Measurements from ENCODE around the gene EIF4E.
"Not testable (repeated sequence)": the region's sequence is repeated elsewhere in the genome, so short reads cannot be mapped to it uniquely, and the experiment has no call there.

Gene EIF4E

DNA sequence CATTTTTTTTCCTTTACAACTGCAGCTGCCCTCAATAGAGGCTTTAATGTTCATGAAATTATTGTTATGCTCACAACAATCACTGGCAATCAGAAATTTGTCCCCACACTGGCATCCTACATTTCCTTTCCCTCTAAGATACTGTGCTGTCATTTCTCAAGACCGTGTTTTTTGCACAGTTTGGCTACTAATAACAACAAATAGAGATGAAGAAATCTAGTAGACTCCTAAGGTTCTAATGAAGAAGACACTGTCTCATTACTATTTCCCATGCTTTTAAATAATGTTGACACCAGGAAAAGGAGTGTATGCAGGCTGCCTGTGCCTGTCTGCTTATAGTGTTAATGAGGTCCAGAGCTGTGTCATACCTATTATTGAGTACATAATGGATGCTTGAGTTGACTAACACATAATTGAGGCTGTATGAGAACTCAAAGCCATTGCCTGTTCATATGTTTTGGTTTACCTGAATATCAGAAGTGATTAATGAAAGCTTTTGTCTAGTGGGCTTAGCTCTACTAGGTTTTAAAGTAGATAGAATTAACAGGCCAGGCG lies 1.5 kb upstream of the EIF4E start:
- no peak for DNase-seq (ENCODE audit: low read depth)

DNA sequence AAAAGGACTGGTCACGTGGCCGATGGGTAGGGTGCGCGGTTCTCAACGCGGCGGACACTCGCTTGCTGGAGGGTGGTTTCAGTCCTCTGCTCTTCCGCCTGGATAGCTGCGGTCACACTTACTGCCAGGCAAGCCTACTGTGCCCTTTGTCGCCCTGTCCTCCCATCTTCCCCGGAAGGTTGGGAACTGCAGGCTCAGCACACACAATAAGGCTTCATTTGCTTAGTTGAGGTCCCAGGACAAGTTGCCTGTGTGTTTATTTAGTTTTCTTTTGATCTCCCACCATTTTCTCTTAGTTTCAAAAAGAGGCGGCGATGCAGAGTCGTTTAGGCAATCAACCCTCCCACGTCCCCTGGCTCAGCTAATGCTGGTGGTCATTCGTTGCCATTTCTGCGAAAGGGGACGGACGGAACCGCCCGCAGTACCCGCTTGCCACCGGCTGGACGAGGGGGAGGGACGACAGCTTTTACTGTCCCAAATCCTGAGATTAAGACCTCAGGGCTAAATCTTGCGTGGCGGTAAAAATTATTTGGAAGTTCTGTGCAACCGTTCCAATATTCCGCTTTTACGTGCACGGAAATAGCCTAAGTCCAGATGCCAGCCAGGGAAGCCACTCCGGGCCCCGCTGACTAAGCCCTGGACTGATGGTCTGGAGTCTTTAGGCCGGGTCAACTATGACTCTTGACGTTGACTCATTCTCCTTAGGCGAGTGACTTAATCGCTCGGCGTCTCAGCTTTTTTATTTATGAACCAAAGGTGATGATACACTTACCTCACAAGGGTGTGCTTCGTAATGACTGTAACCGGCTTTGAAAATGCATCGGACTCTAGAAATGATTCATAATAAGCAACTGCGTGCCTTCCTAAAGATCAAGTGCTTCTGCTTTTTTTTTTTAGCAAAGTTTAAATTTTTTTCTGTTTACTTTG lies 671 bp upstream of the EIF4E start:
- DNase-seq (ENCODE audit: low read depth) = peak; percentile 15

- peak; percentile 43 for DNase-seq (ENCODE audit: low read depth)
These were observed 815 bp downstream of the EIF4E start for GRCh38 chr4:98928131-98928504.

DNA sequence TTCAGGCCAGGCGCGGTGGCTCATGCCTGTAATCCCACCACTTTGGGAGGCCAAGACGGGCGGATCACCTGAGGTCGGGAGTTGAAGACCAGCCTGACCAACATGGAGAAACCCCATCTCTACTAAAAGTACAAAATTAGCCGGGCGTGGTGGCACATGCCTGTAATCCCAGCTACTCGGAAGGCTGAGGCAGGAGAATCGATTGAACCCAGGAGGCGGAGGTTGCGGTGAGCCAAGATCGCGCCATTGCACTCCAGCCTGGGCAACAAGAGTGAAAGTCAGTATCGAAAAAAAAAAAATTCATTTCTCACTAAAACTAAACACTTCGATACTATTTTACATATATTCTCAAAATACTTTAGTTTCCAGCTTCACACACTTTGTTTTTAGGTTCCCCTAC lies 2.7 kb downstream of the EIF4E start:
- DNase-seq (ENCODE audit: low read depth) = not testable (repeated sequence)

GRCh38 chr4:98921292-98921691 lies 7.6 kb downstream of the EIF4E start:
- DNase-seq (ENCODE audit: low read depth) = no peak

DNA sequence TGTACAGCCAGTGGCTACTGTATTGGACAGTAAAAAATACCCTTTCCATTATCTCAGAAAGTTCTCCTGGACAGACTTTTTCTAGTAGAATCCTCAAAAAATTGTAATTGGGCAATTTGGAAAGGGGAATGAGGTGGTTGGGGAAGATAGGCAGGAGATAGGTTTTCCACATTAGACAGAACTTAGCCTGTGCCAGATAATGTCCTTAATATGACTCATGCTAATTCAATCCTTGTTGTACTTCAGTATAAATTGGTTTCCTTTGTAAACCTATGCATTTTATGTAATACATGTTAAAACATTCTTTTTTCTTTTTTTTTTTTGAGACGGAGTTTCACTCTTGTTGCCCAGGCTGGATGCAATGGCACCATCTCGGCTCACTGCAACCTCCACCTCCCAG lies 8.9 kb downstream of the EIF4E start:
- DNase-seq (ENCODE audit: low read depth) = no peak

- not testable (repeated sequence) for DNase-seq (ENCODE audit: low read depth)
These were observed 18.2 kb downstream of the EIF4E start for GRCh38 chr4:98910728-98911127.

- no peak for DNase-seq (ENCODE audit: low read depth)
These were observed 19.1 kb downstream of the EIF4E start for GRCh38 chr4:98909646-98910401.

DNA sequence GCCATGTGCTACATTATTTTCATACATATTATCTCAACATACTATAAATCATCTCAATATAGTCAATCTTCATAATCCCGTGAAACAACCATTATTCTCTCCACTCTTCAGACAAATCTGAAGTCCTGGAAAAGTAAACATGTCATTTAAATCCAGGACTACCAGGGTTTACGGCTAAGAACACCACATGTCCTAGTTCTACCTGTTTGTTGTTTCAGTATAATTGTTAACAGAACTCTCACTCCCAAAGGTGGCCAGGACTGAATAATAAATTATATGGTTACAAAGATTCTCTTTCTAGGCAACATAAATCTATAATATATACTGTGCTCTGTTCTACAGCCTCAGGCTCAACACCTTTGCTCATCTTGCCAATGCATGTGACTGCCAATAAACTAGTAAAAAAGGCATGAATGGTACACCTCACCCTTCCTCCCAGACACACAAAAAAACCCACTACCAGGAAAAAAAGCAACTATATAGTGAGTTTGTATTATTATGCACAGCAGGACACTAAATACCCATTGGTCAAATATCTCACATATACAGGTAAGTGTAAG lies 20.1 kb downstream of the EIF4E start:
- DNase-seq (ENCODE audit: low read depth) = no peak

GRCh38 chr4:98908182-98908581 lies 20.8 kb downstream of the EIF4E start:
- DNase-seq (ENCODE audit: low read depth) = no peak

GRCh38 chr4:98905839-98906238 lies 23.1 kb downstream of the EIF4E start:
- DNase-seq (ENCODE audit: low read depth) = no peak

DNA sequence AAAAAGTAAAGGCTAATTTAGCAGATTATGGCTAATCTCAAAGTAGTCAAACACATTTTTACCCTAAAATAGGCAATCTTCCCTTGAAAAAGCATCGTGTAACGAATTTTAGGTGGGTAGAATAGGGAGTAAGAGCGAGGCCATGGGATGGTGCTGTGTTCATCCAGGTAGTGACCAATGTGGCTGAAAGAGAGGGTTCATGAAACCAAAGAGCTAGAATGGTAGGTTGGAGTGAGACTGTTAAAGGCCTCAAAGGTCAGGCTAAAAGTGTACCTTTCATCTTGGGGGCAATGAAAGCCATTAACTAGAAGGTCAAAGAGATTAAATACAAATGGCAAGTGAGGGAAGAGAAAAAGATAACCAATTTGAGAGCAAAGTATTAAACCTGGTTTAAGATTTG lies 23.6 kb downstream of the EIF4E start:
- DNase-seq (ENCODE audit: low read depth) = no peak

- DNase-seq (ENCODE audit: low read depth) = no peak
These were observed 25.0 kb downstream of the EIF4E start for GRCh38 chr4:98903963-98904362.

DNA sequence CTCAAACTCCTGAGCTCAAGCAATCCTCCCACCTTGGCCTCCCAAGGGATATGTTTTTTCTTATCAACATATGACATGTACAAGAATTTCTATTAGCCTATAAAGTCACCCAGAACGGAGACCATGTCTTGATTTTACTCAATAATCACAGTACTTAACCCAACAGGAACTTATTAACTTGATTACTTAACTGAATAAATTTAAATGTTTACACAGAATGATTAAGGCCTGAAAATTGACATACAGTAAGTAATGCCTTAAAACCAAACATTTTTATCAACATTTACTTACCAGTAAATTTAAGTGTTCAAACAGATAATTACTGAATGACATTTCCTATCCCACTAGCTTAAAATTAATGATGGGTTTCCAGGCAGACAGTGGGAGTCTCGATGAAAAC lies 25.4 kb downstream of the EIF4E start:
- no peak for DNase-seq (ENCODE audit: low read depth)

DNA sequence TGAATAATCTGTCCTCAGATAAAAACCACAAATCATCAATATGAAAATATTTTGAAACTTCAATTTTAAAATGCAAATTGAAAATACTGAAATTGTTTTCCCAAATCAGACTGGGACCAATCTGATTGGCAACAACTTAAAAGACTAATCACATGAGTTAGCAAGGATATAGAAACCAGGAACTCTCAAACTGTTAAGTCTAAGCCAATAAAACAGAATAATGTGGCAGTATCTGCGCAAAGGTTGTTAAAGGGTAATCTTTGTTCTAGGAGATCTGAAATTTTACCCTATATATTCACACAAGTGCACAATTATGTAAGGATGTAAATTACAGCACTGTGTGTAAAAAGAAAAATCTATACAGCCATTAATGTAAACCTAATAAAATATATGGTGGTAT lies 29.7 kb downstream of the EIF4E start:
- DNase-seq (ENCODE audit: low read depth) = no peak

DNA sequence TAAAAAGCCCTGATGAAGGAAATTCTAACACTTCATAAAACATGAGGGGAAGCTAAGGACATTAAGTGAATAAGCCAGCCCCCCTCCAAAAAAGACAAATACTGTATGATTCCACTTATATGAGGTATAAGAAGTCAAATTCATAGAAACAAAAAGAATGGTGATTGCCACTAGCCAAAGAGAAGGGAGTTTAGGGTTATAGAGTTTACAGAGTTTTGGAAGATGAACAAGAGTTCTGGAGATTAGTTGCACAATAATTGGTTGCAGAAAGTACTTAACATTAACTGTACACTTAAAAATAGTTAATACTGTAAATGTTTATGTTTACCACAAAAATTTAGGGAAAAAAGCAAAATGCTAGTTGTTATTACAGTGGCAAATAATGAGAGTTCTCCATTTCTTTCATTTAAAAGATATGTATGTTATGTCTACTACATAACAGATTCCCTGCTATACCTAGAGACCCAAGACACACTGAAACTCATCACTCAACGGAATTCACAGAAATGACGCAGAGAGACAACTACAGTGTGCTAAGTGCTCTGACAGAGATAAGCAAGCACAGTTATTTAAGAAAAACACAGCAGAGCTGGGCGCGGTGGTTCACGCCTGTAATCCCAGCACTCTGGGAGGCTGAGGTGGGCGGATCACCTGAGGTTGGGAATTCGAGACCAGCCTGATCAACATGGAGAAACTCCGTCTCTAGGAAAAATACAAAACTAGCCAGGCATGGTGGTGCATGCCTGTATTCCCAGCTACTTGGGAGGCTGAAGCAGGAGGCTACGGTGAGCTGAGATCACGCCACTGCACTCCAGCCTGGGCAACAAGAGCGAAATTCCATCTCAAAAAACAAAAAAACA lies 37.2 kb downstream of the EIF4E start:
- DNase-seq (ENCODE audit: low read depth) = no peak

GRCh38 chr4:98890702-98891455 lies 38.1 kb downstream of the EIF4E start:
- DNase-seq (ENCODE audit: low read depth) = no peak

GRCh38 chr4:98887145-98887544 lies 41.8 kb downstream of the EIF4E start:
- no peak for DNase-seq (ENCODE audit: low read depth)

GRCh38 chr4:98886382-98886781 lies 42.6 kb downstream of the EIF4E start:
- not testable (repeated sequence) for DNase-seq (ENCODE audit: low read depth)

GRCh38 chr4:98880884-98881283 lies 48.0 kb downstream of the EIF4E start:
- not testable (repeated sequence) for DNase-seq (ENCODE audit: low read depth)

GRCh38 chr4:98879515-98879914 lies 49.4 kb downstream of the EIF4E start:
- no peak for DNase-seq (ENCODE audit: low read depth)

Data from stimulated activated CD8-positive, alpha-beta memory T cell treated with anti-CD3 and anti-CD28 coated beads, Interleukin-7, amount 100 ng/mL, for 24 hours (primary cell).